Ascending aorta (tissue), 2 donors: ENCODE measurements around the gene SRRM2. TPM values are rescaled to one million over a fixed set of nuclear protein-coding genes. Genes with fewer than 3 reads are reported as not detected.

Experiments used
- DNase-seq, 2 donors: peaks; one replicate each; pipeline ENCODE4 v3.0.0-alpha.2; 2019; ENCODE audit warnings: low spot score in 2 of 2
- H3K27ac ChIP-seq, 2 donors: fragments of 200-600 bp; sonication (generic); one replicate each; pipeline ENCODE4 v1.5.1; 2016 to 2017; ENCODE audit warnings: mild to moderate bottlenecking in 1 of 2
- H3K27me3 ChIP-seq: fragments of 200-600 bp; sonication (generic); one replicate; pipeline ENCODE4 v1.5.1; 2017
- H3K36me3 ChIP-seq, 2 donors: fragments of 200-600 bp; sonication (generic); one replicate each; pipeline ENCODE4 v1.5.1; 2016
- H3K4me1 ChIP-seq, 2 donors: fragments of 200-600 bp; sonication (generic); one replicate each; pipeline ENCODE4 v1.5.1; 2016 to 2017; ENCODE audit warnings: mild to moderate bottlenecking in 1 of 2
- H3K4me3 ChIP-seq, 2 donors: fragments of 200-600 bp; sonication (generic); one replicate each; pipeline ENCODE4 v1.5.1; 2016 to 2017; ENCODE audit warnings: mild to moderate bottlenecking in 1 of 2
- H3K9me3 ChIP-seq, 2 donors: fragments of 200-600 bp; sonication (generic); one replicate each; pipeline ENCODE4 v1.5.1; 2016
- intact Hi-C: fragments of 100-400 bp; cut with DNase I; formaldehyde crosslinking; loops from one replicate; pipeline ENCODE4 v1.15.1; 2023
- total RNA-seq: library from RNA; depleted of rRNA; stranded (reverse); fragments of >200 nt; gene quantifications from one replicate; pipeline ENCODE4 v1.1.0, GENCODE V29; 2016
- TF ChIP-seq, protein P1 (sequence below), 3 experiments: fragments of 200-600 bp in 2 of 3; fragments of 450-650 bp in 1 of 3; sonication (generic) in 2 of 3; IDR thresholded peaks; one replicate each; pipeline ENCODE4 v1.5.1; 2016 to 2019; ENCODE audit warnings: antibody characterized with exemption in 3 of 3, mild to moderate bottlenecking in 1 of 3, moderate library complexity in 1 of 3

Gene SRRM2
- total RNA-seq, 1 donor from 2014 or later, result 359 TPM

- intact Hi-C loops, result no loop called here
- Histone ChIP-seq H3K4me1 (no peaks in the 10 kb centered on the region), H3K9me3 (no peaks in the 10 kb centered on the region), H3K36me3 (peaks cover 98 to 100% of the 10 kb centered on the region in 2 donors), H3K27me3 (no peaks in the 10 kb centered on the region), H3K27ac (no peak overlapping the region), H3K4me3 (no peak overlapping the region)
- TF ChIP-seq, protein P1, sequence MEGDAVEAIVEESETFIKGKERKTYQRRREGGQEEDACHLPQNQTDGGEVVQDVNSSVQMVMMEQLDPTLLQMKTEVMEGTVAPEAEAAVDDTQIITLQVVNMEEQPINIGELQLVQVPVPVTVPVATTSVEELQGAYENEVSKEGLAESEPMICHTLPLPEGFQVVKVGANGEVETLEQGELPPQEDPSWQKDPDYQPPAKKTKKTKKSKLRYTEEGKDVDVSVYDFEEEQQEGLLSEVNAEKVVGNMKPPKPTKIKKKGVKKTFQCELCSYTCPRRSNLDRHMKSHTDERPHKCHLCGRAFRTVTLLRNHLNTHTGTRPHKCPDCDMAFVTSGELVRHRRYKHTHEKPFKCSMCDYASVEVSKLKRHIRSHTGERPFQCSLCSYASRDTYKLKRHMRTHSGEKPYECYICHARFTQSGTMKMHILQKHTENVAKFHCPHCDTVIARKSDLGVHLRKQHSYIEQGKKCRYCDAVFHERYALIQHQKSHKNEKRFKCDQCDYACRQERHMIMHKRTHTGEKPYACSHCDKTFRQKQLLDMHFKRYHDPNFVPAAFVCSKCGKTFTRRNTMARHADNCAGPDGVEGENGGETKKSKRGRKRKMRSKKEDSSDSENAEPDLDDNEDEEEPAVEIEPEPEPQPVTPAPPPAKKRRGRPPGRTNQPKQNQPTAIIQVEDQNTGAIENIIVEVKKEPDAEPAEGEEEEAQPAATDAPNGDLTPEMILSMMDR (IDR thresholded peaks at IDR 0.05), result no peak
- no peak for DNase-seq
These were observed 10.3 kb downstream of the SRRM2 start for GRCh38 chr16:2762711-2763110.

DNA sequence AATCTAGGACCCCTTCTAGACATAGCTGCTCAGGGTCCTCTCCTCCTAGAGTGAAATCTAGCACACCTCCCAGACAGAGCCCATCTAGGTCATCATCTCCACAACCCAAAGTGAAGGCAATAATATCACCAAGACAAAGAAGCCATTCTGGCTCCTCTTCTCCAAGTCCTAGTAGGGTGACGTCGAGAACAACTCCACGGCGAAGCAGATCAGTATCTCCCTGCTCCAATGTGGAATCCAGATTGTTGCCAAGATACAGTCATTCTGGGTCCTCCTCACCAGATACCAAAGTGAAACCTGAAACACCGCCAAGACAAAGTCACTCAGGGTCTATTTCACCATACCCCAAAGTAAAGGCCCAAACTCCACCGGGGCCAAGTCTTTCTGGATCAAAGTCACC is 10.7 kb downstream of the SRRM2 start:
- Histone ChIP-seq H3K4me1 (no peaks in the 10 kb centered on the region), H3K4me3 (no peak overlapping the region), H3K27ac (no peak overlapping the region), H3K9me3 (no peaks in the 10 kb centered on the region), H3K36me3 (peaks cover 98 to 100% of the 10 kb centered on the region in 2 donors), H3K27me3 (no peaks in the 10 kb centered on the region)
- DNase-seq, result no peak
- TF ChIP-seq, protein P1 (IDR thresholded peaks at IDR 0.05), result no peak
- intact Hi-C loops, result no loop called here

GRCh38 chr16:2764718-2765117 is 12.3 kb downstream of the SRRM2 start:
- DNase-seq, result no peak
- intact Hi-C loops, result no loop called here
- Histone ChIP-seq H3K36me3 (peaks cover 98 to 100% of the 10 kb centered on the region in 2 donors), H3K27me3 (no peaks in the 10 kb centered on the region), H3K27ac (no peak overlapping the region), H3K4me1 (no peaks in the 10 kb centered on the region), H3K9me3 (no peaks in the 10 kb centered on the region), H3K4me3 (no peak overlapping the region)
- TF ChIP-seq, protein P1 (IDR thresholded peaks at IDR 0.05), result no peak

DNA sequence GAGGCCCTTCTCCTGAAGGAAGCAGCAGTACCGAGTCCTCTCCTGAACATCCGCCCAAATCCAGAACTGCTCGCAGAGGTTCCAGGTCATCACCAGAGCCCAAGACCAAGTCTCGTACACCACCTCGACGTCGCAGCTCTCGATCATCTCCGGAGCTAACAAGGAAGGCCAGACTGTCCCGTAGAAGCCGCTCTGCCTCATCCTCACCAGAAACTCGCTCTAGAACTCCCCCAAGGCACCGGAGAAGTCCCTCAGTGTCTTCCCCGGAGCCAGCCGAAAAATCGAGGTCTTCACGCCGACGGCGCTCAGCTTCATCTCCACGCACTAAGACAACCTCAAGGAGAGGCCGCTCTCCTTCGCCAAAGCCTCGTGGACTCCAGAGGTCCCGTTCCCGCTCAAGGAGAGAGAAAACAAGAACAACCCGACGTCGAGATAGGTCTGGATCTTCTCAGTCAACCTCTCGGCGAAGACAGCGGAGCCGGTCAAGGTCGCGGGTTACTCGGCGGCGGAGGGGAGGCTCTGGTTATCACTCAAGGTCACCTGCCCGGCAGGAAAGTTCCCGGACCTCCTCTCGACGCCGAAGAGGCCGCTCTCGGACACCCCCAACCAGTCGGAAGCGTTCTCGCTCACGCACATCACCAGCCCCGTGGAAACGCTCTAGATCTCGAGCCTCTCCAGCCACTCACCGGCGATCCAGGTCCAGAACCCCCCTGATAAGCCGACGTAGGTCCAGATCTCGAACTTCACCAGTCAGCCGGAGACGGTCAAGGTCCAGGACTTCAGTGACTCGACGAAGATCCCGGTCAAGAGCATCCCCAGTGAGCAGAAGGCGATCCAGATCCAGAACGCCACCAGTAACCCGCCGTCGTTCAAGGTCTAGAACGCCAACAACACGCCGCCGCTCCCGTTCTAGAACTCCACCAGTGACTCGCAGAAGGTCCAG is 13.3 kb downstream of the SRRM2 start:
- no peak overlapping the region for H3K27ac ChIP-seq
- TF ChIP-seq, protein P1 (IDR thresholded peaks at IDR 0.05), result no peak
- H3K9me3 ChIP-seq, result no peaks in the 10 kb centered on the region
- intact Hi-C loops, result no loop called here
- peaks cover 98 to 100% of the 10 kb centered on the region in 2 donors for H3K36me3 ChIP-seq
- H3K4me1 ChIP-seq, result no peaks in the 10 kb centered on the region
- H3K27me3 ChIP-seq, result no peaks in the 10 kb centered on the region
- no peak for DNase-seq
- no peak overlapping the region for H3K4me3 ChIP-seq

- no peaks in the 10 kb centered on the region for H3K9me3 ChIP-seq
- no peaks in the 10 kb centered on the region for H3K27me3 ChIP-seq
- DNase-seq, result no peak
- no peaks in the 10 kb centered on the region for H3K4me1 ChIP-seq
- TF ChIP-seq, protein P1 (IDR thresholded peaks at IDR 0.05), result no peak
- H3K4me3 ChIP-seq, result no peak overlapping the region
- intact Hi-C loops, result no loop called here
- peaks cover 98 to 100% of the 10 kb centered on the region in 2 donors for H3K36me3 ChIP-seq
- no peak overlapping the region for H3K27ac ChIP-seq
These were observed 14.1 kb downstream of the SRRM2 start for GRCh38 chr16:2766430-2767139.
